AG09309 (cell line): ENCODE data around the gene MATN4.
"Not testable (repeated sequence)": the region's sequence is repeated elsewhere in the genome, so short reads cannot be mapped to it uniquely, and the experiment has no call there.

Experiments
- DNase-seq: peaks from one replicate; pipeline ENCODE4 v3.0.0-alpha.2; 2010; ENCODE audit warnings: low read depth
- H3K4me3 ChIP-seq: 2 replicates; pipeline ENCODE4 v1.5.1; 2011; ENCODE audit warnings: mild to moderate bottlenecking, low read depth, low read length, moderate library complexity; ENCODE audit not compliant: control insufficient read depth
- CTCF ChIP-seq: IDR thresholded peaks from 2 replicates; pipeline ENCODE4 v1.5.1; 2011; ENCODE audit warnings: mild to moderate bottlenecking, low read depth, low read length, inconsistent platforms; ENCODE audit not compliant: insufficient read depth, control insufficient read depth; ENCODE audit errors: missing control alignments

The MATN4 gene, protein sequence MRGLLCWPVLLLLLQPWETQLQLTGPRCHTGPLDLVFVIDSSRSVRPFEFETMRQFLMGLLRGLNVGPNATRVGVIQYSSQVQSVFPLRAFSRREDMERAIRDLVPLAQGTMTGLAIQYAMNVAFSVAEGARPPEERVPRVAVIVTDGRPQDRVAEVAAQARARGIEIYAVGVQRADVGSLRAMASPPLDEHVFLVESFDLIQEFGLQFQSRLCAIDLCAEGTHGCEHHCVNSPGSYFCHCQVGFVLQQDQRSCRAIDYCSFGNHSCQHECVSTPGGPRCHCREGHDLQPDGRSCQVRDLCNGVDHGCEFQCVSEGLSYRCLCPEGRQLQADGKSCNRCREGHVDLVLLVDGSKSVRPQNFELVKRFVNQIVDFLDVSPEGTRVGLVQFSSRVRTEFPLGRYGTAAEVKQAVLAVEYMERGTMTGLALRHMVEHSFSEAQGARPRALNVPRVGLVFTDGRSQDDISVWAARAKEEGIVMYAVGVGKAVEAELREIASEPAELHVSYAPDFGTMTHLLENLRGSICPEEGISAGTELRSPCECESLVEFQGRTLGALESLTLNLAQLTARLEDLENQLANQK

DNA sequence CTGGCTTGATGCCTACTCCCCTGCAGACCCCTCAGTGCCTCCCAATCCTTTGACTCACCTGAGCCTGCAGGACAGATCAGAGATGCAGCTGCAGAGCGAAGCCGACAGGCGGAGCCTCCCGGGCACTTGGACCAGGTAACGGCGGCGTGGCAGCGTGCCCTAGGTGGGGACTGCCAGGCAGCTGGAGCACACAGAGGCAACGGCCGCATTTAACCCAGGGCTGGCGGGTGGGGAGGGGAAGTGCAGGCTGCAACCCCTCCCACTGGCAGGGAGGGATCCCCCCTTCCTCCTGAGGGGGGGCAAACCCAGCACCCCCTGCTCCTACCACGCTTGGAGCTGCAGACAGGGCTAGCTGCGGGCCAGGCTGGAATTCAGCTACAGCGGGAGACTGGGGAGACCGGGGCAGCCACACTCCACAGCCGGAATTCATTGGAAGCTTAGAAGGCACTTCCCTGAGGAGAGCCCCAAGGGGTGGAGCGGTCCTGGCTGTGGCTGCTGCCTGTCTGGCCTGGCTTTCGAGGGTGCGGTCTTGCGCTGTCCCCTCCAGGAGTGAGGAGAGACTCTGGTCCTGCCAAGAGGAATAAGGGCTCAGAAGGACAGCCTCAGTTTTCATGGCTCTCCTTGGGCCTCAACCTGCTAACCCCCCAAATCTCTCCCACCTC lies at the start of gene MATN4:
Gene MATN4 (minus strand): TSS at position 183 of the 662 bp plus-strand sequence. CDS start 2,717 bp downstream, outside the sequence.
- no peak within 1 kb of the TSS for H3K4me3 ChIP-seq
- no peak for DNase-seq
- no peak for TF ChIP-seq CTCF

GRCh38 chr20:45355209-45356084 lies 47.3 kb upstream of the MATN4 start:
- H3K4me3 ChIP-seq, result no peak overlapping the region
- no peak for DNase-seq
- no peak for TF ChIP-seq CTCF

DNA sequence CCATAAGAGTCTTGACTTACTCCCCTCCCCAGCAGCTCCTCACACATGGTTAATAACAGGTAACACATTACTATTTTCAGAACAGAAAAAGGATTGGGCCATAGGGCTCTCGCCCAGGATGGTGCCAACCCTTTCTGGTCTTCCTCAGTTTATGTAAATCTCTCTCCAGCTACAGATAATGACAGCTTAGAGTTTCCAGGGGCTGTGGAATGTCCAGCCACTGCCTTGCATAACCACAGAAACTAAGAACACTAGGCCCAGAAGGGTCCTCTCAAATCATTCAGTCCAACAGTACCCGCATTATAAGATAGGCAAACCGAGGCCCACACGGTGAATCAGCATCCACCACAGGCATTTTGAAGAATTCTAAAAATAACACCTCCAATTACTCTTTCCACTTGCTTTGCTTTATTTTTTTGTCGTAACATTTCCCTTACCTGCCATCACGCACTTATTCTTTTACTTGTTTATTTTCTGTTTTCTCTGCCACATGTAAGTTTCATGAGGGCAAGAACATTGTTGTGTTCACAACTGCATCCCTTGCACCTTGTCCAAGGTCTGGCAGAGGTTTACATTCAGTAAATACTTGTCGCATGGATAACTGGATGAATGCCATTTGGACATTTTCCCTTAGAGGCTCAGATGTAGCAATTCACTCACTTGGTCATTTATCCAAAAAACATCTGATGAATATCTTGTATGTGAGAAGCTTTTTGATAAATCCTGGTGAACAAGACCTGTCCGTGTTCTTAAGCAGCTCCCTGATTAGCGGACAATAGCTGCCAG lies 46.5 kb upstream of the MATN4 start:
- TF ChIP-seq CTCF, result no peak
- DNase-seq, result no peak
- H3K4me3 ChIP-seq, result no peak overlapping the region

DNA sequence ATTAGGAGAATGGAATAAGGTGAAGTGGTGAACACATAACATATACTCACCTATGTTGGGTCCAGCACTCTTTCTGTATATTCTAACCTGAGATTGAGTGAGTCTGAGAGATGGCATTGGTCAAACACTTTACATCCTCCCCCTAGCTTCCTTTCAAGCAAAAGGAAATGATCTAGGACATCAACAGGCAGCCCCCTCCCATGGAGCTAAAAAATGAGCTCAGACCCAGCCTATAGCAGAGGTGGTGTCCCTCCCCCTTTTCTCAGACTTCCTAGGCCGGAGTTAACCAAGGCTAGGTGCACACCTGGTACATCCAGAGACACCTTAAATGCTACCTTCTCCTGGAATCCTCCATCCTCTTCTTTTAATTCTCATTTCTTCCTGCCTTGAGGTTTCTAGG lies 45.6 kb upstream of the MATN4 start:
- no peak for TF ChIP-seq CTCF
- no peak for DNase-seq
- H3K4me3 ChIP-seq, result no peak overlapping the region

GRCh38 chr20:45352729-45353128 lies 44.6 kb upstream of the MATN4 start:
- H3K4me3 ChIP-seq, result no peak overlapping the region
- DNase-seq, result no peak
- no peak for TF ChIP-seq CTCF

DNA sequence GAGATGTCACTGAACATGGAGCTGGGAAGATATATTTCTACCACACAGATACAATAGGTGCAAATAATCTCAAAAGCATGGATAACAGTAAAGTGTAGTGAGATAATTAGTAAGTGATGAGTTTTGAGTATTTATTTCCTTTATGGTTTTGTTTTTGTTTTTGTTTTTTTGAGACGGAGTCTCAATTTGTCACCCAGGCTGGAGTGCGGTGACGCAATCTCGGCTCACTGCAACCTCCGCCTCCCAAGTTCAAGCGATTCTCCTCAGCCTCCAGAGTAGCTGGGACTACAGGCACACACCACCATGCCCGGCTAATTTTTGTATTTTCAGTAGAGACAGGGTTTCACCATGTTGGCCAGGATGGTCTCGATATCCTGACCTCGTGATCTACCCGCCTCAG lies 42.7 kb upstream of the MATN4 start:
- DNase-seq, H3K4me3 ChIP-seq: not testable (repeated sequence)
